ENCODE data around the gene MRRF.

The MRRF gene

GRCh38 chr9:122340161-122340560 is 75.5 kb downstream of the MRRF start:
- H3K27ac ChIP-seq, result no peak overlapping the region
- no peak overlapping the region for H3K4me3 ChIP-seq
- H3K9me3 ChIP-seq (ENCODE audit: low read depth, low read length), result no peaks in the 10 kb centered on the region
- H3K9ac ChIP-seq (ENCODE audit: insufficient read length), result no peak overlapping the region
- no peak for DNase-seq (ENCODE audit: low read depth, low spot score)
- H3K36me3 ChIP-seq (ENCODE audit: insufficient read depth, low read length), result no peaks in the 10 kb centered on the region
- TF ChIP-seq EZH2 (IDR thresholded peaks at IDR 0.05) (no peak), FOXP2 (optimal IDR thresholded peaks at IDR 0.05; ENCODE audit: control extremely low read depth, extremely low read length, insufficient read depth) (no peak), POLR2AphosphoS5 (IDR thresholded peaks at IDR 0.05; ENCODE audit: borderline replicate concordance, low read depth, low read length) (no peak)

- no peak overlapping the region for H3K27ac ChIP-seq
Observed at GRCh38 chr9:122342323-122343050, 77.8 kb downstream of the MRRF start.

GRCh38 chr9:122346478-122347347 is 82.0 kb downstream of the MRRF start:
- Histone ChIP-seq H3K27ac (no peak overlapping the region), H3K4me3 (0 out of 2 replicates have a peak overlapping the region, but pooled peaks have one; percentile 24), H3K9ac (ENCODE audit: insufficient read length) (no peak overlapping the region), H3K36me3 (ENCODE audit: insufficient read depth, low read length) (no peaks in the 10 kb centered on the region), H3K9me3 (ENCODE audit: low read depth, low read length) (no peaks in the 10 kb centered on the region)
- no peak for DNase-seq (ENCODE audit: low read depth, low spot score)
- TF ChIP-seq FOXP2 (optimal IDR thresholded peaks at IDR 0.05; ENCODE audit: control extremely low read depth, extremely low read length, insufficient read depth), result no peak
- TF ChIP-seq EZH2 (IDR thresholded peaks at IDR 0.05), result peak; percentile 99
- TF ChIP-seq POLR2AphosphoS5 (IDR thresholded peaks at IDR 0.05; ENCODE audit: borderline replicate concordance, low read depth, low read length), result no peak

More at GRCh38 chr9:122342323-122343050, 77.8 kb downstream of the MRRF start:
- no peak for TF ChIP-seq FOXP2 (optimal IDR thresholded peaks at IDR 0.05; ENCODE audit: control extremely low read depth, extremely low read length, insufficient read depth)
- TF ChIP-seq EZH2 (IDR thresholded peaks at IDR 0.05), result no peak
- TF ChIP-seq POLR2AphosphoS5 (IDR thresholded peaks at IDR 0.05; ENCODE audit: borderline replicate concordance, low read depth, low read length), result no peak
- Histone ChIP-seq H3K9me3 (ENCODE audit: low read depth, low read length) (no peaks in the 10 kb centered on the region), H3K9ac (ENCODE audit: insufficient read length) (no peak overlapping the region), H3K36me3 (ENCODE audit: insufficient read depth, low read length) (no peaks in the 10 kb centered on the region), H3K4me3 (no peak overlapping the region)
- no peak for DNase-seq (ENCODE audit: low read depth, low spot score)

- Histone ChIP-seq H3K36me3 (ENCODE audit: insufficient read depth, low read length) (no peaks in the 10 kb centered on the region), H3K27ac (no peak overlapping the region), H3K9ac (ENCODE audit: insufficient read length) (no peak overlapping the region), H3K9me3 (ENCODE audit: low read depth, low read length) (no peaks in the 10 kb centered on the region), H3K4me3 (0 out of 2 replicates have a peak overlapping the region, but pooled peaks have one; percentile 24)
- DNase-seq (ENCODE audit: low read depth, low spot score), result no peak
- no peak for TF ChIP-seq POLR2AphosphoS5 (IDR thresholded peaks at IDR 0.05; ENCODE audit: borderline replicate concordance, low read depth, low read length)
- TF ChIP-seq EZH2 (IDR thresholded peaks at IDR 0.05), result no peak
- TF ChIP-seq FOXP2 (optimal IDR thresholded peaks at IDR 0.05; ENCODE audit: control extremely low read depth, extremely low read length, insufficient read depth), result no peak
Observed at GRCh38 chr9:122347348-122348287, 82.9 kb downstream of the MRRF start.

GRCh38 chr9:122348288-122348777 is 83.7 kb downstream of the MRRF start:
- H3K9ac ChIP-seq (ENCODE audit: insufficient read length), result no peak overlapping the region
- TF ChIP-seq POLR2AphosphoS5 (IDR thresholded peaks at IDR 0.05; ENCODE audit: borderline replicate concordance, low read depth, low read length), result no peak
- TF ChIP-seq EZH2 (IDR thresholded peaks at IDR 0.05), result no peak
- TF ChIP-seq FOXP2 (optimal IDR thresholded peaks at IDR 0.05; ENCODE audit: control extremely low read depth, extremely low read length, insufficient read depth), result no peak
- DNase-seq (ENCODE audit: low read depth, low spot score), result no peak

GRCh38 chr9:122348791-122349190 is 84.1 kb downstream of the MRRF start:
- no peak overlapping the region for H3K9ac ChIP-seq (ENCODE audit: insufficient read length)
- H3K9me3 ChIP-seq (ENCODE audit: low read depth, low read length), result no peaks in the 10 kb centered on the region
- no peak for TF ChIP-seq FOXP2 (optimal IDR thresholded peaks at IDR 0.05; ENCODE audit: control extremely low read depth, extremely low read length, insufficient read depth)
- TF ChIP-seq POLR2AphosphoS5 (IDR thresholded peaks at IDR 0.05; ENCODE audit: borderline replicate concordance, low read depth, low read length), result no peak
- no peak for TF ChIP-seq EZH2 (IDR thresholded peaks at IDR 0.05)
- no peak overlapping the region for H3K27ac ChIP-seq
- no peak overlapping the region for H3K4me3 ChIP-seq
- no peak for DNase-seq (ENCODE audit: low read depth, low spot score)
- no peaks in the 10 kb centered on the region for H3K36me3 ChIP-seq (ENCODE audit: insufficient read depth, low read length)

More at GRCh38 chr9:122348288-122348777, 83.7 kb downstream of the MRRF start:
- no peak overlapping the region for H3K4me3 ChIP-seq
- H3K27ac ChIP-seq, result no peak overlapping the region
- no peaks in the 10 kb centered on the region for H3K36me3 ChIP-seq (ENCODE audit: insufficient read depth, low read length)
- H3K9me3 ChIP-seq (ENCODE audit: low read depth, low read length), result no peaks in the 10 kb centered on the region

- H3K9me3 ChIP-seq (ENCODE audit: low read depth, low read length), result no peaks in the 10 kb centered on the region
- H3K36me3 ChIP-seq (ENCODE audit: insufficient read depth, low read length), result no peaks in the 10 kb centered on the region
- DNase-seq (ENCODE audit: low read depth, low spot score), result no peak
- no peak overlapping the region for H3K4me3 ChIP-seq
- no peak overlapping the region for H3K27ac ChIP-seq
- no peak overlapping the region for H3K9ac ChIP-seq (ENCODE audit: insufficient read length)
- no peak for TF ChIP-seq POLR2AphosphoS5 (IDR thresholded peaks at IDR 0.05; ENCODE audit: borderline replicate concordance, low read depth, low read length)
Observed at GRCh38 chr9:122349201-122349600, 84.5 kb downstream of the MRRF start.
